ENCODE data around the gene DHX36. TPM values are rescaled to one million over a fixed set of nuclear protein-coding genes. Genes with fewer than 3 reads are reported as not detected.

Gene DHX36
- total RNA-seq, 1 donor from 2014 or later: 17.6 TPM

- ATAC-seq: no peak
These were observed 39.1 kb downstream of the DHX36 start for GRCh38 chr3:154285221-154285620.

GRCh38 chr3:154280161-154280560 is 44.1 kb downstream of the DHX36 start:
- ATAC-seq: peak; percentile 26
- no peak for DNase-seq (ENCODE audit: low spot score)

More at GRCh38 chr3:154285221-154285620, 39.1 kb downstream of the DHX36 start:
- DNase-seq (ENCODE audit: low spot score): no peak

- no peak for DNase-seq (ENCODE audit: low spot score)
- ATAC-seq: no peak
These were observed 48.3 kb downstream of the DHX36 start for GRCh38 chr3:154275965-154276364.

- ATAC-seq (no peak), DNase-seq (ENCODE audit: low spot score) (no peak)
These were observed 49.0 kb downstream of the DHX36 start for GRCh38 chr3:154275292-154275691.

GRCh38 chr3:154274348-154274747 is 49.9 kb downstream of the DHX36 start:
- ATAC-seq (no peak), DNase-seq (ENCODE audit: low spot score) (no peak)

GRCh38 chr3:154273381-154273780 is 50.9 kb downstream of the DHX36 start:
- ATAC-seq (no peak), DNase-seq (ENCODE audit: low spot score) (no peak)

- ATAC-seq (no peak), DNase-seq (ENCODE audit: low spot score) (no peak)
These were observed 69.8 kb downstream of the DHX36 start for GRCh38 chr3:154254527-154254926.

- peak; percentile 87 for DNase-seq (ENCODE audit: low spot score)
- ATAC-seq: peak; percentile 92
These were observed 71.3 kb downstream of the DHX36 start for GRCh38 chr3:154252759-154253638.

GRCh38 chr3:154251610-154252009 is 72.7 kb downstream of the DHX36 start:
- ATAC-seq (peak; percentile 77), DNase-seq (ENCODE audit: low spot score) (no peak)

GRCh38 chr3:154250291-154250690 is 74.0 kb downstream of the DHX36 start:
- no peak for DNase-seq (ENCODE audit: low spot score)
- ATAC-seq: no peak

- DNase-seq (ENCODE audit: low spot score): no peak
- ATAC-seq: no peak
These were observed 76.4 kb downstream of the DHX36 start for GRCh38 chr3:154247806-154248415.

GRCh38 chr3:154244644-154245043 is 79.6 kb downstream of the DHX36 start:
- DNase-seq (ENCODE audit: low spot score) (no peak), ATAC-seq (no peak)

- DNase-seq (ENCODE audit: low spot score): no peak
- ATAC-seq: no peak
These were observed 80.9 kb downstream of the DHX36 start for GRCh38 chr3:154243353-154243752.

GRCh38 chr3:154242766-154243165 is 81.5 kb downstream of the DHX36 start:
- no peak for DNase-seq (ENCODE audit: low spot score)
- ATAC-seq: no peak

GRCh38 chr3:154241496-154241895 is 82.8 kb downstream of the DHX36 start:
- ATAC-seq (no peak), DNase-seq (ENCODE audit: low spot score) (no peak)

GRCh38 chr3:154240235-154240634 is 84.1 kb downstream of the DHX36 start:
- no peak for DNase-seq (ENCODE audit: low spot score)
- ATAC-seq: no peak

GRCh38 chr3:154236331-154236730 is 88.0 kb downstream of the DHX36 start:
- DNase-seq (ENCODE audit: low spot score) (no peak), ATAC-seq (no peak)

GRCh38 chr3:154235330-154235729 is 89.0 kb downstream of the DHX36 start:
- no peak for DNase-seq (ENCODE audit: low spot score)
- ATAC-seq: no peak

GRCh38 chr3:154229217-154229590 is 95.1 kb downstream of the DHX36 start:
- ATAC-seq (no peak), DNase-seq (ENCODE audit: low spot score) (no peak)

GRCh38 chr3:154228561-154229216 is 95.6 kb downstream of the DHX36 start:
- ATAC-seq: no peak
- no peak for DNase-seq (ENCODE audit: low spot score)

- no peak for ATAC-seq
These were observed 96.8 kb downstream of the DHX36 start for GRCh38 chr3:154227531-154227930.

GRCh38 chr3:154225536-154225935 is 98.8 kb downstream of the DHX36 start:
- ATAC-seq: no peak

More at GRCh38 chr3:154227531-154227930, 96.8 kb downstream of the DHX36 start:
- DNase-seq (ENCODE audit: low spot score): no peak

More at GRCh38 chr3:154225536-154225935, 98.8 kb downstream of the DHX36 start:
- no peak for DNase-seq (ENCODE audit: low spot score)

All from left lobe of liver (tissue), 2 donors.